Esophagus muscularis mucosa (tissue), 4 donors: Measurements from ENCODE around the gene IL7R. TPM values are rescaled to one million over a fixed set of nuclear protein-coding genes. Genes with fewer than 3 reads are reported as not detected.

ENCODE experiments used
- DNase-seq: peaks from one replicate; pipeline ENCODE4 v3.0.0-alpha.2; 2017; ENCODE audit errors: extremely low spot score
- H3K27ac ChIP-seq, 4 donors: fragments of 200-600 bp; sonication (generic); replicated peaks in 1 of 4; 1 replicate in 3 of 4; 2 replicates in 1 of 4; pipeline ENCODE4 v1.5.1; 2016 to 2019; ENCODE audit warnings: mild to moderate bottlenecking in 1 of 4
- H3K27me3 ChIP-seq, 4 donors: fragments of 200-600 bp; sonication (generic); one replicate each; pipeline versions ENCODE4 v1.5.1 to v1.6.0; 2016 to 2019
- H3K36me3 ChIP-seq, 4 donors: fragments of 200-600 bp; sonication (generic); one replicate each; pipeline ENCODE4 v1.5.1; 2016 to 2019
- H3K4me1 ChIP-seq, 4 donors: fragments of 200-600 bp; sonication (generic); one replicate each; pipeline ENCODE4 v1.5.1; 2016 to 2019
- H3K4me3 ChIP-seq, 4 donors: fragments of 200-600 bp; sonication (generic); 1 replicate in 2 of 4; 2 replicates in 2 of 4; pipeline ENCODE4 v1.5.1; 2016 to 2019; ENCODE audit warnings: mild to moderate bottlenecking in 4 of 4, moderate library complexity in 1 of 4
- H3K9me3 ChIP-seq, 4 donors: fragments of 200-600 bp; sonication (generic); 1 replicate in 3 of 4; 2 replicates in 1 of 4; pipeline ENCODE4 v1.5.1; 2016 to 2019
- CTCF ChIP-seq, 3 experiments: fragments of 200-600 bp in 2 of 3; fragments of 450-650 bp in 1 of 3; sonication (generic) in 2 of 3; IDR thresholded peaks; one replicate each; pipeline ENCODE4 v1.5.1; 2017 to 2019; ENCODE audit warnings: antibody characterized with exemption in 3 of 3, mild to moderate bottlenecking in 2 of 3, moderate library complexity in 1 of 3
- EP300 ChIP-seq: sonication (generic); formaldehyde crosslinking; IDR thresholded peaks from one replicate; pipeline ENCODE4 v1.6.1; 2017; ENCODE audit warnings: antibody characterized with exemption
- POLR2A ChIP-seq: fragments of 450-650 bp; IDR thresholded peaks from one replicate; pipeline ENCODE4 v1.6.1; 2017; ENCODE audit warnings: antibody characterized with exemption, moderate library complexity, mild to moderate bottlenecking, low read depth
- POLR2AphosphoS5 ChIP-seq, 2 donors: sonication (generic); formaldehyde crosslinking; IDR thresholded peaks; one replicate each; pipeline ENCODE4 v1.6.1; 2017; ENCODE audit warnings: antibody characterized with exemption in 2 of 2
- WGBS: methylation state at CpG from one replicate; pipeline ENCODE4 v1.1.5; 2018; 5-methylcytosine and 5-hydroxymethylcytosine counted together
- intact Hi-C: fragments of 100-400 bp; cut with DNase I; formaldehyde crosslinking; loops from one replicate; pipeline ENCODE4 v1.15.1; 2023
- total RNA-seq, 4 donors: library from RNA; depleted of rRNA; stranded (reverse); fragments of >200 nt; gene quantifications; one replicate each; pipeline versions ENCODE4 v1.1.0 to v1.2.1, GENCODE V29; 2016

Gene IL7R
- total RNA-seq, 4 donors from 2014 or later = 2.8 to 10.6 (median 4.1) TPM

GRCh38 chr5:35826554-35826953, 30.1 kb upstream of the IL7R start:
- 71% methylated on average over 2 of the region's 2 CpGs for WGBS

DNA sequence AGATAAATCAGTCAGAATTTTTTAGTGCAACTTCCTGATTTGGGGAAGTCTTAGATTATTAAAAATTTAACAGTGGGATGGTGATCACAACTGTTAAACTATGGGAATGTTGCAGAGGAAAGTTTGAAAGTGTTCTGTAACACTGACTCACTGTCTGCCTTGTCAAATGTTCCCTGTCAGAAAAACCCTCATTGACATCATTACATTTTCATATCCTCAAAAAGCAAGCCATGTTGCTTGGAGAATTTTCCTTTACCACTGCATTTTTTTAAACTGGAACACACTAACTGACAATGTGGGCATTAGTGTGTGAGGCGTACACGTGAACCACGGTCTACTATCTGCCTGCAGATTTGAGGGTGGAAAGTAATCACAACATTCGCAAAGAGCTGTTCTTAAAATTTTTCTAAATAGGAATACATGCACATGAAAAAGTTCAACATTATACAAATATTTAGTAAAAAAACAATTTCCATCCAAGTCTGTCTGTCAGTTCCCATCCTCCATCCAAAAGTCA, 28.6 kb upstream of the IL7R start:
- WGBS = 80% methylated on average over 4 of the region's 4 CpGs
- H3K27ac ChIP-seq = no peak overlapping the region
- intact Hi-C loops = no loop called here
- no peak for DNase-seq
- TF ChIP-seq POLR2A (no peak), CTCF (IDR thresholded peaks at IDR 0.05) (no peak), POLR2AphosphoS5 (IDR thresholded peaks at IDR 0.05) (no peak), EP300 (no peak)
- H3K4me3 ChIP-seq = no peak overlapping the region
- no peaks in the 10 kb centered on the region for H3K27me3 ChIP-seq
- H3K36me3 ChIP-seq = no peaks in the 10 kb centered on the region
- H3K9me3 ChIP-seq = no peaks in the 10 kb centered on the region
- H3K4me1 ChIP-seq = no peaks in the 10 kb centered on the region

More at GRCh38 chr5:35826554-35826953, 30.1 kb upstream of the IL7R start:
- TF ChIP-seq POLR2A = no peak
- TF ChIP-seq POLR2AphosphoS5 (IDR thresholded peaks at IDR 0.05) = no peak
- TF ChIP-seq EP300 = no peak
- no peak for TF ChIP-seq CTCF (IDR thresholded peaks at IDR 0.05)
- Histone ChIP-seq H3K27me3 (no peaks in the 10 kb centered on the region), H3K27ac (no peak overlapping the region), H3K9me3 (no peaks in the 10 kb centered on the region), H3K36me3 (no peaks in the 10 kb centered on the region), H3K4me3 (no peak overlapping the region), H3K4me1 (no peaks in the 10 kb centered on the region)
- no peak for DNase-seq
- intact Hi-C loops = no loop called here

DNA sequence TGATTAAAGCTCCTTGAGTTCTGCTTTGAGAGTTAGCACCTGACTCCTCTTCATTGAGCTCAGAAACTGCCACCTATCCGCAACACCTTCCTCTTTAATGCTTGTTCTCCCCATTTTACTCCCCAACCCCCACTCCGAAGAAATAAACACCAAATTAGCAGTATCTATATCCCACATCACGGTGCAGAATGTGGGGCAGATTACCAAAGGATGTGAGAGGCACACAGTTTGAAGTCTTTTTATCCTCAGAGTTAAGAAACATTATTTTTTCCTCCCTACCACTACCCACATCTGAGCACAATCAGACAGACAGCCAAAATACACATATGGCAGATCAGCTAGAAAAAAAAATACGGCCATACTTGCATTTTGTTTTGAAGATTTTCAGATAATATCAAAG, 26.1 kb upstream of the IL7R start:
- DNase-seq = no peak
- Histone ChIP-seq H3K27me3 (no peaks in the 10 kb centered on the region), H3K4me1 (no peaks in the 10 kb centered on the region), H3K27ac (no peak overlapping the region), H3K9me3 (no peaks in the 10 kb centered on the region), H3K4me3 (no peak overlapping the region), H3K36me3 (no peaks in the 10 kb centered on the region)
- intact Hi-C loops = no loop called here
- TF ChIP-seq POLR2A (no peak), EP300 (no peak), CTCF (IDR thresholded peaks at IDR 0.05) (no peak)
- WGBS = 76% methylated on average over 4 of the region's 4 CpGs

GRCh38 chr5:35832762-35833161, 23.9 kb upstream of the IL7R start:
- no peaks in the 10 kb centered on the region for H3K27me3 ChIP-seq
- no peaks in the 10 kb centered on the region for H3K4me1 ChIP-seq
- no peak for DNase-seq
- TF ChIP-seq CTCF (IDR thresholded peaks at IDR 0.05) (no peak), POLR2A (no peak), POLR2AphosphoS5 (IDR thresholded peaks at IDR 0.05) (no peak), EP300 (no peak)
- no peaks in the 10 kb centered on the region for H3K36me3 ChIP-seq
- intact Hi-C loops = no loop called here
- no peak overlapping the region for H3K4me3 ChIP-seq
- H3K9me3 ChIP-seq = no peaks in the 10 kb centered on the region
- WGBS = 72% methylated on average over 2 of the region's 2 CpGs
- H3K27ac ChIP-seq = no peak overlapping the region

DNA sequence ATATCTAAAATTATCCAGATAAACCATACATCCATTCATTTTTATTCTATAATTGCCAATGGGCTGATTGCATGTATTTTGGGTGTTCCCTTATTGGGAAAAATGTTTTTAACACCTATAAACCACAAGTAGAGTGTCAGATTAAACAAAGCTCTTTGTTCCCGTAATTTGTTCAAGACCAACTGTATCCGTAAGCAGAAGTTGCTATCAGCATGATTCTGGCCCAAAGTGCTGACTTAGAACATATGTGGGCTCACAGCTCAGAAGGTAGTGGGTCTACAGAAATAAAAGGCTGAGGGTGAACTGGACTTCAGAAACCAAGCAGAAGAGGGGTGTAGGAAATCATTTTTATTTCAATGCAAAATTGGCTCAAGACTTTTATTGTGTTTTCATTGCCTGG, 23.5 kb upstream of the IL7R start:
- intact Hi-C loops = no loop called here
- Histone ChIP-seq H3K36me3 (no peaks in the 10 kb centered on the region), H3K27ac (no peak overlapping the region), H3K4me1 (no peaks in the 10 kb centered on the region), H3K4me3 (no peak overlapping the region), H3K27me3 (no peaks in the 10 kb centered on the region), H3K9me3 (no peaks in the 10 kb centered on the region)
- DNase-seq = no peak
- WGBS = 91% methylated on average over 2 of the region's 2 CpGs
- TF ChIP-seq POLR2AphosphoS5 (IDR thresholded peaks at IDR 0.05) = no peak
